ENCODE data around the gene DHX58.
A peak's percentile ranks its signal among the peaks of the same experiment; 100 is the strongest.

Gene DHX58

GRCh38 chr17:42104264-42104663 lies 8.2 kb downstream of the DHX58 start:
- no peak overlapping the region for H3K4me3 ChIP-seq (ENCODE audit: low read length, poor library complexity, severe bottlenecking)
- no peaks in the 10 kb centered on the region for H3F3A ChIP-seq (ENCODE audit: low read depth)
- H3K79me2 ChIP-seq (ENCODE audit: insufficient read depth, low read length): no peaks in the 10 kb centered on the region
- H3K36me3 ChIP-seq (ENCODE audit: insufficient read depth, low read length): no peaks in the 10 kb centered on the region
- H3K4me2 ChIP-seq (ENCODE audit: low read depth, low read length, poor library complexity, severe bottlenecking): no peak overlapping the region
- TF ChIP-seq EZH2phosphoT487 (IDR thresholded peaks at IDR 0.05; ENCODE audit: borderline replicate concordance) (no peak), CTCF (conservative IDR thresholded peaks at IDR 0.05; ENCODE audit: low read length) (no peak)
- H4K20me1 ChIP-seq (ENCODE audit: insufficient read depth, low read length, poor library complexity, severe bottlenecking): no peaks in the 10 kb centered on the region
- H3K9me2 ChIP-seq (replicated peaks; ENCODE audit: low read depth, low read length): no peaks in the 10 kb centered on the region
- no peak overlapping the region for H3K9ac ChIP-seq (ENCODE audit: low read depth, low read length, poor library complexity, severe bottlenecking)
- no peaks in the 10 kb centered on the region for H3K27me3 ChIP-seq (ENCODE audit: insufficient read depth, low read length, poor library complexity, severe bottlenecking)
- H3K4me1 ChIP-seq (ENCODE audit: insufficient read depth, low read length, poor library complexity, severe bottlenecking): no peaks in the 10 kb centered on the region
- no peaks in the 10 kb centered on the region for H3K9me3 ChIP-seq (ENCODE audit: insufficient read depth, low read depth, low read length)
- H2AFZ ChIP-seq (ENCODE audit: low read length): no peak overlapping the region

- no peaks in the 10 kb centered on the region for H3K9me2 ChIP-seq (replicated peaks; ENCODE audit: low read depth, low read length)
- H4K20me1 ChIP-seq (ENCODE audit: insufficient read depth, low read length, poor library complexity, severe bottlenecking): no peaks in the 10 kb centered on the region
- H3K27me3 ChIP-seq (ENCODE audit: insufficient read depth, low read length, poor library complexity, severe bottlenecking): no peaks in the 10 kb centered on the region
- H3K9me3 ChIP-seq (ENCODE audit: insufficient read depth, low read depth, low read length): no peaks in the 10 kb centered on the region
- no peak overlapping the region for H3K4me2 ChIP-seq (ENCODE audit: low read depth, low read length, poor library complexity, severe bottlenecking)
- H3K9ac ChIP-seq (ENCODE audit: low read depth, low read length, poor library complexity, severe bottlenecking): no peak overlapping the region
- H3K4me1 ChIP-seq (ENCODE audit: insufficient read depth, low read length, poor library complexity, severe bottlenecking): no peaks in the 10 kb centered on the region
- H3K4me3 ChIP-seq (ENCODE audit: low read length, poor library complexity, severe bottlenecking): no peak overlapping the region
- H3F3A ChIP-seq (ENCODE audit: low read depth): no peaks in the 10 kb centered on the region
- TF ChIP-seq CTCF (conservative IDR thresholded peaks at IDR 0.05; ENCODE audit: low read length) (no peak), EZH2phosphoT487 (IDR thresholded peaks at IDR 0.05; ENCODE audit: borderline replicate concordance) (no peak)
- no peak overlapping the region for H2AFZ ChIP-seq (ENCODE audit: low read length)
- H3K79me2 ChIP-seq (ENCODE audit: insufficient read depth, low read length): no peaks in the 10 kb centered on the region
- no peaks in the 10 kb centered on the region for H3K36me3 ChIP-seq (ENCODE audit: insufficient read depth, low read length)
These were observed 9.1 kb downstream of the DHX58 start for GRCh38 chr17:42103221-42103954.

- no peaks in the 10 kb centered on the region for H3K27me3 ChIP-seq (ENCODE audit: insufficient read depth, low read length, poor library complexity, severe bottlenecking)
- no peak overlapping the region for H2AFZ ChIP-seq (ENCODE audit: low read length)
- H3K9me3 ChIP-seq (ENCODE audit: insufficient read depth, low read depth, low read length): no peaks in the 10 kb centered on the region
- H3K4me2 ChIP-seq (ENCODE audit: low read depth, low read length, poor library complexity, severe bottlenecking): no peak overlapping the region
- no peaks in the 10 kb centered on the region for H3K79me2 ChIP-seq (ENCODE audit: insufficient read depth, low read length)
- no peaks in the 10 kb centered on the region for H4K20me1 ChIP-seq (ENCODE audit: insufficient read depth, low read length, poor library complexity, severe bottlenecking)
- TF ChIP-seq EZH2phosphoT487 (IDR thresholded peaks at IDR 0.05; ENCODE audit: borderline replicate concordance) (no peak), CTCF (conservative IDR thresholded peaks at IDR 0.05; ENCODE audit: low read length) (peak; percentile 98)
- H3F3A ChIP-seq (ENCODE audit: low read depth): no peaks in the 10 kb centered on the region
- no peak overlapping the region for H3K4me3 ChIP-seq (ENCODE audit: low read length, poor library complexity, severe bottlenecking)
- no peaks in the 10 kb centered on the region for H3K9me2 ChIP-seq (replicated peaks; ENCODE audit: low read depth, low read length)
- H3K4me1 ChIP-seq (ENCODE audit: insufficient read depth, low read length, poor library complexity, severe bottlenecking): no peaks in the 10 kb centered on the region
- H3K36me3 ChIP-seq (ENCODE audit: insufficient read depth, low read length): no peaks in the 10 kb centered on the region
- no peak overlapping the region for H3K9ac ChIP-seq (ENCODE audit: low read depth, low read length, poor library complexity, severe bottlenecking)
These were observed 10.8 kb downstream of the DHX58 start for GRCh38 chr17:42101513-42102292.
